OCI-M2 (cell line): ENCODE data around the gene SLC35A4.

ENCODE experiments used
- DNase-seq: peaks from one replicate; lab custom pipeline; 2025; ENCODE audit not compliant: unreplicated experiment; lab: John Stamatoyannopoulos, UW

The SLC35A4 gene, protein sequence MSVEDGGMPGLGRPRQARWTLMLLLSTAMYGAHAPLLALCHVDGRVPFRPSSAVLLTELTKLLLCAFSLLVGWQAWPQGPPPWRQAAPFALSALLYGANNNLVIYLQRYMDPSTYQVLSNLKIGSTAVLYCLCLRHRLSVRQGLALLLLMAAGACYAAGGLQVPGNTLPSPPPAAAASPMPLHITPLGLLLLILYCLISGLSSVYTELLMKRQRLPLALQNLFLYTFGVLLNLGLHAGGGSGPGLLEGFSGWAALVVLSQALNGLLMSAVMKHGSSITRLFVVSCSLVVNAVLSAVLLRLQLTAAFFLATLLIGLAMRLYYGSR

DNA sequence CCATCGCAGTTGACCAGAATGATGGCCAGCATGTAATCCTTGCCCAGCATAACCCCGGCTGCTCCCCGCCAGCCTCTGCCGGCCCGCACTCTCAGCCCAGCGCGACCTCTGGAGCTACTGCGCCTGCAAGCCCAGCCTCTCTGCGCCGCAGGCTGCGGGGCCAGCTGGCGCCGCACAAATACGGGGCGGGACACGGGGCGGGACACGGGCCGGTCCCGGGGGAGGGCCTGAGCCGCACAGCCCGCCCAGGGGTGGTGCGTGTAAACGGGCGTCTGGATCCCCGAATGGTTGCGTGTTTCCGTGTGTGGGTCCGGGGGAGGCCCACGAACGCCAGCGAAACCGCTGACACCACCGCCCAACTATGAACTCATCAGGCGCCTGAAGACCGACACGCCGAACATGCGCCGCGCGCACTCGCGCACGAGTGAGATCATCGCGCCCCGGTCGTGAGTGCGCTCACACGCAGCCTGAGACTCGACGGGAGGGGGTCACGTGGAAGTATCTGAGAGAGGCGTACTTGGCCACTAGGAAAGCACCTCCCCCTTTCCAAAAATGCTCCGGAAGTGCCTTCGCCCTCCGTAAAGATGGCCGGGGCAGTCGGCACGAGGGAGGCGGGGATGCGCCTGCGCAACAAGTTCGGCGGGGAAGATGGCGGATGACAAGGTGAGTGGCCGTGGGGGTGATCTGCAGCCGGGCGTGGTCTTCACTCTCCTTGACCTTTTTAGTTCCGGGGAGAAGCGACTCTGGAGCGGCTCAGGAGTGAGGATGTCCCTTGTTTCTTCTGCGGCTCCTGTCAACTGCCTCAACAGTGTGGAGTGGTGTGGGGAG, at the start of gene SLC35A4, which contains the start of gene APBB3:
Gene SLC35A4, plus strand, starts transcription at position 633 of the 828 bp plus-strand sequence. CDS start 2,342 bp downstream, outside the sequence.
Gene APBB3, minus strand, starts transcription at position 403 of the 828 bp plus-strand sequence. Its CDS starts 353 bp downstream, at position 50.
- peak; percentile 25 for DNase-seq

DNA sequence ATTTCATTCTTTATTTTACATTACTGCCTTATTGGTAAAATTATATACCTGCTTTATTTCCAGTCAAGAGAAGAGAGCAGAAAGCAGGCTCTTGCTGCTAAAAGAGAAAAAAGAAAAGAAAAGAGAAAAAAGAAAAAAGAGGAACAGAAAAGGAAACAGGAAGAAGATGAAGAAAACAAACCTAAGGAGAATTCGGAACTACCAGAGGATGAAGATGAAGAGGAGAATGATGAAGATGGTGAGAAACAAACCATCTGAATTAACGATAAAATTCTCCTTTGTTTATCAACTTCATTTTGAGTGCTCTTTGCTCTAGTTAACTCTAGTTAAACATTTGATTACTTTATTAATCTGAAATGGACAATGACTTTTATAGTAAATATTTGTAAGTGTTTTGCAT, 40.6 kb upstream of the SLC35A4 start:
- no peak for DNase-seq

DNA sequence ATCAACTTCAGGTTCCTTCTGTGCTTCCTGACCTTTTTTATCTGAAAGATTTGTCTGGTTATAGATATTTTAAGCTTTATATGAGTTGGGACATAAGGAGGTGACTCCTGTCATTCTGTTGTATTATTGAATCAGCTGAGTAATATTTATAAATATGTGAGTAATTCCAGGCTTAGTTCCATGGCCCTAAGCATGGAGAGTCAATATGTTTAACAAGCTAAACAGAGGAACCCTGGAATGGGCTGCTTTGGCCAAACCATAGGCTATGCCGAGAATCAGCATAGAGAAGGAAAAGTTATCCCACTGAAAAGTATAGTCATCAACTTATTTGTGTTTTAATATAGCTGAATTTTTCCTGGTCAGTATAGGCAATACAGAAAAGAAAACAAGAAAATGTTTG, 24.4 kb upstream of the SLC35A4 start:
- DNase-seq, result no peak

DNA sequence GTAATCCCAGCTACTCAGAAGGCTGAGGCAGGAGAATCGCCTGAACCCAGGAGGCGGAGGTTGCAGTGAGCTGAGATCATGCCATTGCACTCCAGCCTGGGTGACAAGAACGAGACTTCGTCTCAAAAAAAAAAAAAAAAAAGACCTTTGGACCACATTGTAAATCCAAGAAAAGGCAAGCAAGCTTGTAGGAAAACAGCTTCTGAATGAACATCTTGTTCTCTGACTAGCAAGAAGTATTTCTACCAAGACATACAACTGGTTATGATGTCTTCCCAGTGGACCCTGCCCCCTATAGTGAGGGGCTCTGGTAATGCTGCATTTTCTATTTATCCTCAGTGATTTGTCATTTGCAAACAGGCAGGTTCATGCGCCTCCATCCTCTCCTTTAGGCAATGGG, 21.7 kb upstream of the SLC35A4 start:
- DNase-seq, result no peak

DNA sequence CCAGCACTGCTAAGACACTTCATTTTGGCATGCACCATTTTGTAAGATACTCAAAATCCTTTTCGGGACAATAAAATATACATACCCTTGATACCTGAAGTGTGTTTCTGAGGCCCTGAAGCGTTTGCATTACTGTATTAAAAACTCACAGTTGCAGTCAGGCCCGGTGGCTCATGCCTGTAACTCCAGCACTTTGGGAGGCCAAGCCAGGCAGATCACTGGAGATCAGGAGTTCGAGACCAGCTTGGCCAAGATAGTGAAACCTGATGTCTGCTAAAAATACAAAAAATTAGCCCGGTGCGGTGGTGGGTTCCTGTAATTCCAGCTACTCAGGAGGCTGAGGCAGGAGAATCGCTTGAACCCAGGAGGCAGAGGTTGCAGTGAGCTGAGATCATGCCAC, 19.6 kb upstream of the SLC35A4 start:
- no peak for DNase-seq

DNA sequence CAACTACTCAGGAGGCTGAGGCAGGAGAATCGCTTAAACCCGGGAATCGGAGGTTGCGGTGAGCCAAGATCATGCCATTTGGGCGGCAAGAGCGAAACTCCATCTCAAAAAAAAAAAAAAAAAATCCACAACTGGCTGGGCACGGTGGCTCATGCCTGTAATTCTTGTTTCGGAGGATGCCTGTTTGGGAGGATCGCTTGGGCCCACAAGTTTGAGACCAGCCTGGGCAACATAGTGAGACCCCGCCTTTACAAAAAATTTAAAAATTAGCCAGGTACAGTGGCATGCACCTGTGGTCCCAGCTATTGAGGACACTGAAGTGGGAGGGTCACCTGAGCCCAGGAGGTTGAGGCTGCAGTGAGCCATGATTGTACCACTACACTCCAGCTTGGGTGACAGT, 19.0 kb upstream of the SLC35A4 start:
- no peak for DNase-seq

DNA sequence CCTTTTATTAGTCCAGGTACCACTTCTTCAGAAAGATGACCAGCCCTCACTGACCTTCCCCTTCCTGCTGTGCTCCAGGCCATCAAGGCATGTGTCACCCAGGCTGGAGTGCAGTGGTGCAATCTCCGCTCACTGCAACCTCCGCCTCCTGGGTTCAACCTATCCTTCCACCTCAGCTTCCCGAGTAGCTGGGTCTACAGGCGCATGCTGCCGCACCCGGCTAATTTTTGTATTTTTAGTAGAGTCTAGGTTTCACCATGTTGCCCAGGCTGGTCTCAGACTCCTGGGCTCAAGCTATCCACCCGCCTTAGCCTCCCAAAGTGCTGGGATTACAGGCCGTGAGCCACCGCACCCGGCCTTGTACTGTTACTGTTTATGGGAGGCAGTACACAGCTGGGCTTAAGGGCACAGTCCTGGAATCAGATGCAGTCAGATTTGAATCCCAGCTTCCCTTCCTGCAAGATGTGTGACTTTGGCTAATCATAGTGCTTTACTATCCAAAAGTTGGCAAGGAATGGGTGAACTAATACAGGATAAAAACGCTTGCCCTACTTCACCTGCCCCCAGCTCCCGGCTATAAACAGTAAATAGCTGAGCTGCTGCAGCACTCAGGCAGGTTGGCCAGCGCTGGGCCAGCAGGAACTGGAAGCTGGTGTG, 17.6 kb upstream of the SLC35A4 start:
- DNase-seq, result no peak

DNA sequence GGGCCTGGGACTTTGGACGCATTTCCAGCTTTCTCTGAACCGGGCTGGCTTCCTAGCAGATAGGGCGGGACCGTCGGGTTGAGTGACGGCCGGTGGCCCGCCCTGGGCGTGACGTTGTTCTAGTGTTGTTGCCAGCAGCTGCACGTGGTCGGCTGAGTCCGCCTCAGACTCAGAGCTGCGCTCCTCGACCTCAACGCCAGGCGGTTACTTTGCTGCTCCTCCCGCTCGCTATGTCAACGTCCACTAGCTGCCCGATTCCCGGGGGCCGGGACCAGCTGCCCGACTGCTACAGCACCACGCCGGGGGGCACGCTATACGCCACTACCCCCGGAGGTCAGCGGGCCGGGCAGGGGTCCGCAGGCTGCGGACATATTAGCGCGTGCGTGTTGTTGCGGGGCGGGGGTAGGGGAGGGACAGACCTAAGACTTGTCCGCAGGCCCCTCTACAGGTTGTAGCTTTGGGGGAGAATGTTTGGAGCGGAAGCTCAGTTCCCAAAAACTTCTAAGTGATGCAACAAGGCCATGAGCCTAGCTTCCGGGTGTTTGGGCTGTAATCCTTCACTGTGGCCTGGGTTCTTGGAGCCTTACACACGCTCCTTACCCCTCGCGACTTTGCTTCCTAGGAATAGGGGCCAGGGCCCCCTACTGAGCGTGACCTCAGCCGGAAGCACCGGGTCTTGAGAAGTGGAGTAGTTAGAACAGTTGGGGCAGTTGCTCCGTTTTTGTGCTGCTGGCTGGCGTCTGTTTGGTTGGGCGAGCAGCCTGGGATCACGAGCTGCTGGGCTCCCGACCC, 16.9 kb upstream of the SLC35A4 start, which contains the start of gene EIF4EBP3:
Gene EIF4EBP3, plus strand, starts transcription at position 155 of the 792 bp plus-strand sequence. Its CDS starts 76 bp downstream, at position 231.
- DNase-seq, result no peak

DNA sequence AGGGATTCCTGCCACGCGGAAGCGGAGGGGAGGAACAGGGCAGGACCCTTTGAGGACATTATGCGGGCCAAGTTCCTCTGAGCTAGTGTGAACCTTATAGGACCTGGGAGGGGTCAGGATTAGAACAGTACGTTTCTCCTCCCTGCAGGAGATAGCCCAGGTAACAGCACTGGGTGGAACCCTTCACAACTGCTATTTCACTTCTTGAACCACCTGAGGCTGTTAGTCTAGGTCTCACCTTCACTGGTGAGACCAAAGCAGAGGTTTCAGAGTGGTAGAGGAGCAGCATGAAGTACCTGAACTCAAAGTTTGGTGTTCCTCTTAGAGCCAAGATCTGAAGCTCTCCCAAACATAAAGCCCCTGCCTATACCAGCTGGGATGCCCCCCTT, 16.3 kb upstream of the SLC35A4 start:
- DNase-seq, result no peak

DNA sequence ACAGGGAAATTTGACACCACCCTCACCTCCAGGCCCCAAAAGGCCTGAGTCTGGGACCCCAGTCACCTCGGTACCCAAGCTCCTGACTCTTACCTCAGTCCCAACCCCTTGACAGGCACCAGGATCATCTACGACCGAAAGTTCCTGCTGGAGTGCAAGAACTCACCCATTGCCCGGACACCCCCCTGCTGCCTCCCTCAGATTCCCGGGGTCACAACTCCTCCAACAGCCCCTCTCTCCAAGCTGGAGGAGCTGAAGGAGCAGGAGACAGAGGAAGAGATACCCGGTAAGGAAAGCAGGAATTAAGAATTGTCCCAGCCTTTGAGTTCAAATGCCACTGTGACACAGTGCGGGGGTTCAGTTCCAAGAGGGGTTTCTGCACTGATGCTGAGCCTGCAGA, 15.8 kb upstream of the SLC35A4 start:
- DNase-seq, result no peak

DNA sequence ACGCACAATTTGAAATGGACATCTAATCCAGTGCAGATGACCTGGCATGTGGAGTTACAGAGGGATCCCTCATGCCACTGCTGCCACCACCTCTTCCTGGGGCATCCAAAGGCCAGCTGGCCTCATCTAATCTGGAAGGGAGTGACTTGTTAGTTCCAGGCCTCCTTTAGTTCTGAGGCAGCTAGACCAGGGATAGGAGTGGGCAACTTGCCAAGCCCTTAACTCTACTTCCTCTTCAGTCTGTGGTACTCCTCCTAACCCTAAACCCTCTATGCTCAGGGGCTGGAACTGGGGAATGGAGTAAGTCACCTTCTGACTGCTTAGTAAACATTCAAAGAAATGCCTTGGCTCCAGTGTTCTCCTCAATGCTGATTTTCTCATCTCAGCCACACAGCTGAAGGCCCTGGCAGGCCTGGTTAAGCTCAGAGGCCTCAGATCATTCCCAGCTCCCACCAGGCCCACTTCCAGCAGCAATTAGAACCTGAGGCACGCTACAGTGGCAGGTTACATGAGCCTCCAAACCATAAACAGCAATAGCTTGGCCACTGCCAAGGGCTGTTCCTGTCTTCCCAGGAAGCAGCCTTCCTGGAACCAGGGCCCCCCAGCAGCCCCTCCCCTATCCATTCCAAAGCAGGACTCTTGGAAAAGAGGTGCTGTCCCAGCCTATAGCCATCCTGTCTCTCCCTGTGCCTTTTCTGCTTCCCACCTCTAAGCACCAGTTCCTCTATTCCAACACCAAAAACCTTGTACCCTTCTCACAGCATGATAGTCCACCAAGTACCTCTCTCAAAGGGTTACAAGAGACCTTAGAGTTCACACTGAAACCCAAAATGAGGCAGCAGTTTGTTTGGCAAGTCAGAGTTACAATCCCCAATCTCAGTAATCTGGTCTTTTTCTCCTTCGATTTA, 15.1 kb upstream of the SLC35A4 start:
- no peak for DNase-seq

DNA sequence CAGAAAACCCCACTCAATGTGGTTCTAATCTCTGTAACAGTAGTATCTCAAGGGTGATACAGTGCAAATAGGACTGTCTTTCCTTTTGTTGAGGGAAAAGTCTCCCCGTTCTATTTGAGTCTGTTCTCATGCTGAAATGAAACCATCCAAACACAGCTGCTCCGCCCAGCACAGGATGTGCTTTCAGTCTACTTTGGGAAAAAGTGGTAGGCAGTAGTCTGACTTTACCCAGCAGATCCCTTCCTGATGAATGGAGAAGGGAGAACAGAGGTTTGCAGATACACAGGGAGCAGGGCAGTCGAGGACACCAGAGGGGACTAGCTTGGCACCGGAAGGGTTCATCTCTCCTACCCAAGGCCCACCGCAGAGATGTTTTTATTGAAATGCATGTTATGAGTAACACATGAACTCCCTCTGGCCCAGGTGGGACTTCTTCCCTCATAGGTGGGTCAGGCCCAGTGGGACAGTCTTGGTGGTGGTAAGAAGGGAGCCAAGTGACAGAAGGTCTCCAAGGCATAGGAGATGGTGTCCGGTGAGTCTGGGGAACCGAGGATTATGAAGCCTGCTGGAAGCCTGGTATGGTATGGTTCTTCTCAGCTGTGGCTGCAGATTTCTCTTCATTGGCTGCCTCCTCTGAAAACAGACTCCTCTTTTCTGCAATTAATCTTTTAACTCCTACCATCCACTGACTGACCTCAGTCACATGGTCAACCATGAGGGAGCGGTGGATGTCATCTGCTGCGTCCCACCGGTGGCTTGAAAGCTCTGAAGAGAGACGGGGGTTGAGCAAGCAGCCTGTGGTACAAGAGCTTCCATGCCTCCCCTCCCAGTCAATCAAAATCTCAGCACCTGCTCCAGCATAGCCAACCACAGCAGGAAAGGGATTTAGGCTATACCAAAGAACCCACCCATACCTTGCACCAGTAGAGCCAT, 14.2 kb upstream of the SLC35A4 start:
- no peak for DNase-seq

DNA sequence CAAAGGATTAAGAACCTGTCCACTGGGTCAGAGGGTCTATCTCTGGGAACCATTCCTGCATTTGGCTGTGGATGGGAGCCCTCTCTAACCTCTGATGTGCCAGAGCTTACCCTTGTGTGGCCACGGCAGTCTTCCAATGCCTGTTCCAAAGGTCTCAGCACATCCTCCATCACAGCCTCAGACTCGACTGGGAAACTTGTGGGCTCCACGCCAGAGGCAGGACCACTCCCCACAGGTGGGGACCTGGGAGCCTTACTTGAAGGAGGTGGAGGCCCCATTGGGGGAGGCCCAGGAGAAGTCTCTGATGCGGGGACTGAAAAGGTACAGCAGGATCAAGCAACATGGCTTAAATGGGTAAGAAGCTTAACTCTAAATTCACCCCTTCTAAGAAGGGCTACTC, 12.8 kb upstream of the SLC35A4 start:
- no peak for DNase-seq

DNA sequence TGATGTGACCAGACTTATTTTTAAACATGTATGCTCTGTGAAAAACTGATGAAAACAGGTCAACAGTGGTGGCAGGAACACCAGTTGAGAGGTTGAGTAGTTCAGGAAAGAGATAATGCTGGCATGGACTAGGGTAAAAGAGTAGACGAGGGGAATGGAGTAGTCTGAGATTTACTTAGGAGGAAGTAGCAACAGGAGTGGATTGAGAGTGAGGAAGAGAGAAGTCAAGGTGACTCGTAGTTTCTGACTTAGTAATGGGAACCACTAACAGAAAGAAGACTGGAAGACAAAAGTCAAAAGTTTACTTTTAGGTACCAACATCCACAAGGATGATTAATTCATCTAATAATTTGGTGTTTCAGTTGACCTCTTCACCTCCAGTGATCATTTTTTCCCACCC, 11.0 kb upstream of the SLC35A4 start:
- DNase-seq, result no peak

DNA sequence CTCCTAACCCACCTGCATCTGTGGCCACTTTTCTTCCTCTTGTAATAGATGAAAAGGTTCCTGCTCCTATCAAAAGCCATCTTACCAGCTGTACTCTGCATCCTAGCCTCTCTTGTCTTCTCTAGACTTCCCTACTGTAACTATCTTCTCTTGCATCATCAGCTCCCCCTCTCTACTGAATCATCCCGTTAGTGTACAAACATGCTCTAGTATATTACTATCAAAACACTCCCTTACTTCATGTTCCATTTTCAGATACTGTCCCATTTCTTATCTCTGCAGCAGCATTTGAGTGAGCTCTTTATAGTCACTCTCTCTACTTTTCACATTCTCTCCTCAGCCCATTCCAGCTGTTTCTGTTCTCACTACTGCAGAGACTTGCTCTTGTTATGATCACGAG, 10.2 kb upstream of the SLC35A4 start:
- DNase-seq, result no peak

DNA sequence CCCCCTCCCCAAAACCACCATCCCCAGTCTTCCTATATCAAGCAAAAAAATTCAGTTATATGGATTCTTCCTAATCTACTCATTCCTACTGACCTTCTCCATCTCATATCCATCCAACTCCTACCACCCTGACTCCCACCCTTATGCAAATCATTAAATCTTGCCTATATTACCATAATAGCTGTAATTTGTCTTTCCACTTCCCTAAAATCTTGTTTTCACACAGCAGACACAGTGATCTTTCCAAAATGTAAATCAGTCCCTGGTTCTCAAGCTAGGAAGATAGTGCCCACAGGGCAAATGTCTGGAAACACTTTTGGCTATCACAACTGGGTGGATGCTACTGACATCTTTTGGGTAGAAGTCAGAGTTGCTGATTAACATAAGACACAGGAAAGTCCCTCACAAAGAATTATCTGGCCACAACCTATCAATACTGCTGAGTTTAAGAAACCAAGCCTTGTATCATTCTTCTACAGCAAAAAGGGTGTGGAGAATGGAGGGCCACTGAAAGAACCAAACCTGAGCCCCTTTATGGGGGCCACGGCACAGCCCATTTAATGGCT, 8.8 kb upstream of the SLC35A4 start:
- no peak for DNase-seq

DNA sequence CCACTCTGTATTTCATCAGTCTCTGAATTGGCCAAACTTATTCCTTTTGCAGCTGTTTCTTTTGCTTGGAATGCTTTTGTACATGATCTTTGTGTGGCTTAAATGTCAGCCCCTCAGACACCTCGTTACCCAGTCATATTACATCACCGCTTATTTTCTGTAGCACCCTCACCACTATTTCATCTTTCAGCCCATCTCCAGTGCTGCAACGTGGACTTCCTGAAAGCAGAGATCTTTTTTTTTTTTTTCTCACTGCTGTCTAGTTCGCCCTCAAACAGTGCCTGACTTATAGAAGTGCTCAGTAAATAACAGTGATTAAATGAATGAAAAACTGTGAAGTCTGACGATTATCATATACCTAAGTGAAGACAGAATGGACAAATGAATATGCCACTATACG, 8.2 kb upstream of the SLC35A4 start:
- DNase-seq, result no peak

DNA sequence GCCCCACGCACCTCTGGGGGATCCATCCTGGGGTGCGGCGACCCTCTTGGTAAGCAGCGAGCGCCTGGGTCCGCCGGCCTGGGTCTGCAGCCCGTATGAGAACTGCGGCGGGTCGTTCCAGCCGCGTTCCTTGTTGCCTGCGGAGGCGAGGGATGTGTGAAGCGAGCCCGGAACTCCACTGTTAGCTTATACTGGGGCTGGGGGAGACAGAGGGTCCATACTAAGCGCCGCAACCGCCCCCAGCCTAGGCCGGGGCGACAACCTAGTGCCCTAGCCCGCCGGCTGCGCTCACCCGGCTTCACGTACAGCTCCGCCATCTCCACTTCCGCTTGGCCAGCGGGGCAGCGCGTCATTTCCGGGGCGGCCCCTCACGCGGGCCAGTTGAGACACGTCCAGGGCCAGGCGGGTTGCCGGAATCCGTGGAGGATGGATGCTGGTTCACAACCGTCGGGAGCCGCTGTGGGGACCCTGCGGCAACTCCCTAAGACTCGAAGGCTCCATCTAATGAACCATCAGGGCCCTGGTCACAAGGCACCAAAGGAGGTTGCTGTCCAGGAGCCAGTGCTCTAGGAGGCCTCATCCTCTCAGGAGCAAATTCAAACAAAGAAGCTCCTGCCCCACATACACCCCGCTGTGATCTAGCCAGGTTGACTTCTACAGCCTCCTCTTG, 7.4 kb upstream of the SLC35A4 start, which contains the start of gene SRA1:
Gene SRA1, minus strand, starts transcription at position 338 of the 670 bp plus-strand sequence. Its CDS starts 21 bp downstream, at position 317.
- peak; percentile 35 for DNase-seq
